Suprapubic skin (tissue), 4 donors: ENCODE data around the gene LAMC3. TPM values are rescaled to one million over a fixed set of nuclear protein-coding genes. Genes with fewer than 3 reads are reported as not detected.

Source experiments
- DNase-seq, 2 donors: peaks; one replicate each; pipeline ENCODE4 v3.0.0-alpha.2; 2019; ENCODE audit warnings: low spot score in 2 of 2
- H3K27ac ChIP-seq: fragments of 200-600 bp; sonication (generic); one replicate; pipeline ENCODE4 v1.5.1; 2019
- H3K27me3 ChIP-seq: fragments of 200-600 bp; sonication (generic); one replicate; pipeline ENCODE4 v1.5.1; 2019
- H3K36me3 ChIP-seq: fragments of 200-600 bp; sonication (generic); one replicate; pipeline ENCODE4 v1.5.1; 2019
- H3K4me1 ChIP-seq: fragments of 200-600 bp; sonication (generic); one replicate; pipeline ENCODE4 v1.5.1; 2019
- H3K4me3 ChIP-seq: fragments of 200-600 bp; sonication (generic); one replicate; pipeline ENCODE4 v1.5.1; 2019; ENCODE audit warnings: mild to moderate bottlenecking
- H3K9me3 ChIP-seq: fragments of 200-600 bp; sonication (generic); one replicate; pipeline ENCODE4 v1.5.1; 2019
- EP300 ChIP-seq: sonication (generic); formaldehyde crosslinking; IDR thresholded peaks from one replicate; pipeline ENCODE4 v1.6.1; 2017; ENCODE audit warnings: antibody characterized with exemption
- POLR2A ChIP-seq, 2 donors: fragments of 450-650 bp; IDR thresholded peaks; one replicate each; pipeline ENCODE4 v1.6.1; 2017; ENCODE audit warnings: antibody characterized with exemption in 2 of 2, mild to moderate bottlenecking in 2 of 2, moderate library complexity in 2 of 2
- POLR2AphosphoS5 ChIP-seq, 3 donors: sonication (generic); formaldehyde crosslinking; IDR thresholded peaks; one replicate each; pipeline ENCODE4 v1.6.1; 2017; ENCODE audit warnings: antibody characterized with exemption in 3 of 3
- WGBS: methylation state at CpG from one replicate; pipeline ENCODE4 v1.1.5; 2018; 5-methylcytosine and 5-hydroxymethylcytosine counted together
- total RNA-seq, 4 donors: library from RNA; depleted of rRNA; stranded (reverse); fragments of >200 nt; gene quantifications; one replicate each; pipeline ENCODE4 v1.1.0, GENCODE V29; 2016
- TF ChIP-seq, protein P1 (sequence below), 2 donors: fragments of 200-600 bp in 1 of 2; fragments of 450-650 bp in 1 of 2; sonication (generic) in 1 of 2; IDR thresholded peaks; one replicate each; pipeline ENCODE4 v1.5.1; 2016 to 2019; ENCODE audit warnings: antibody characterized with exemption in 2 of 2, mild to moderate bottlenecking in 1 of 2, moderate library complexity in 1 of 2

LAMC3 gene
- total RNA-seq, 4 donors from 2014 or later, result 4.0 to 16.9 (median 5.2) TPM

DNA sequence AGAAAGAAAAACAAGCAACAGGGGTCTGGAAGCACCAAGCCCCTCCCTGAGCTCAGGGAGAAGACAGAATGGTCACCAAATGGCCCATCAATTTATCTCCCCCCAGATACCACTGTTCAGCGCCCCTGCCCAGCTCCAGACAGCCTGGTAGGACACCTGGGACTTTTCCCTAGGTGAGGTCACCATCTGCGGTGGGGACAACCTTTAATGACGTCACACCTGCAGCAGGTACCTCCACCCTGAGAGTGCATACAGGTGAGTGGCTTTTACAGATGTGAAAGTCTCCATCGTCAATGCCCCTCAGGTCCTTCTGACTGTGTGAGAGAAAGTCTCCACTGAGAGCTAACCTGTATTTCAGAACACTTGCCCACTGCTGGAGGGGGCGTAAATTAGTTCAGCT lies 34.3 kb upstream of the LAMC3 start:
- Histone ChIP-seq H3K4me3 (no peak overlapping the region), H3K27ac (no peak overlapping the region), H3K36me3 (no peaks in the 10 kb centered on the region), H3K4me1 (no peaks in the 10 kb centered on the region), H3K9me3 (no peaks in the 10 kb centered on the region), H3K27me3 (peaks cover 43% of the 10 kb centered on the region)
- TF ChIP-seq POLR2A (IDR thresholded peaks at IDR 0.05) (no peak), POLR2AphosphoS5 (IDR thresholded peaks at IDR 0.05) (no peak), EP300 (no peak)
- TF ChIP-seq, protein P1, sequence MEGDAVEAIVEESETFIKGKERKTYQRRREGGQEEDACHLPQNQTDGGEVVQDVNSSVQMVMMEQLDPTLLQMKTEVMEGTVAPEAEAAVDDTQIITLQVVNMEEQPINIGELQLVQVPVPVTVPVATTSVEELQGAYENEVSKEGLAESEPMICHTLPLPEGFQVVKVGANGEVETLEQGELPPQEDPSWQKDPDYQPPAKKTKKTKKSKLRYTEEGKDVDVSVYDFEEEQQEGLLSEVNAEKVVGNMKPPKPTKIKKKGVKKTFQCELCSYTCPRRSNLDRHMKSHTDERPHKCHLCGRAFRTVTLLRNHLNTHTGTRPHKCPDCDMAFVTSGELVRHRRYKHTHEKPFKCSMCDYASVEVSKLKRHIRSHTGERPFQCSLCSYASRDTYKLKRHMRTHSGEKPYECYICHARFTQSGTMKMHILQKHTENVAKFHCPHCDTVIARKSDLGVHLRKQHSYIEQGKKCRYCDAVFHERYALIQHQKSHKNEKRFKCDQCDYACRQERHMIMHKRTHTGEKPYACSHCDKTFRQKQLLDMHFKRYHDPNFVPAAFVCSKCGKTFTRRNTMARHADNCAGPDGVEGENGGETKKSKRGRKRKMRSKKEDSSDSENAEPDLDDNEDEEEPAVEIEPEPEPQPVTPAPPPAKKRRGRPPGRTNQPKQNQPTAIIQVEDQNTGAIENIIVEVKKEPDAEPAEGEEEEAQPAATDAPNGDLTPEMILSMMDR (IDR thresholded peaks at IDR 0.05), result no peak
- 84% methylated on average over 5 of the region's 5 CpGs for WGBS
- DNase-seq, result no peak

DNA sequence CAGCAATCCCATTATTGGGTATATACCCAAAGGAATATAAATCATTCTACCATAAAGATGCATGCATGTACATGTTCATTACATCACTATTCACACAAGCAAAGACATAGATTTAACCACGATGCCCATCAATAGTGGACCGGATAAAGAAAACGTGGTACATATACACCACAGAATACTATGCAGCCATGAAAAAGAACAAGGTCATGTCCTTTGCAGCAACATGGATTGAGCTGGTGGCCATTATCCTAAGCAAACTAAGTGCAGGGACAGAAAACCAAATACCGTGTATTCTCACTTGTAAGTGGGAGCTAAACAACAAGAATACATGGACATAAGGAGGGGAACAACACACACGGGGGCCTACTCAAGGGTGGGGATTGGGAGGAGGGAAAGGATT lies 33.8 kb upstream of the LAMC3 start:
- H3K4me3 ChIP-seq, result no peak overlapping the region
- H3K36me3 ChIP-seq, result no peaks in the 10 kb centered on the region
- no peaks in the 10 kb centered on the region for H3K9me3 ChIP-seq
- no peak for TF ChIP-seq EP300
- no peak for TF ChIP-seq POLR2AphosphoS5 (IDR thresholded peaks at IDR 0.05)
- TF ChIP-seq, protein P1 (IDR thresholded peaks at IDR 0.05), result no peak
- no peak for TF ChIP-seq POLR2A (IDR thresholded peaks at IDR 0.05)
- no peak for DNase-seq
- WGBS, result 91% methylated on average over 5 of the region's 5 CpGs
- H3K27me3 ChIP-seq, result peaks cover 43% of the 10 kb centered on the region
- no peaks in the 10 kb centered on the region for H3K4me1 ChIP-seq
- H3K27ac ChIP-seq, result no peak overlapping the region

DNA sequence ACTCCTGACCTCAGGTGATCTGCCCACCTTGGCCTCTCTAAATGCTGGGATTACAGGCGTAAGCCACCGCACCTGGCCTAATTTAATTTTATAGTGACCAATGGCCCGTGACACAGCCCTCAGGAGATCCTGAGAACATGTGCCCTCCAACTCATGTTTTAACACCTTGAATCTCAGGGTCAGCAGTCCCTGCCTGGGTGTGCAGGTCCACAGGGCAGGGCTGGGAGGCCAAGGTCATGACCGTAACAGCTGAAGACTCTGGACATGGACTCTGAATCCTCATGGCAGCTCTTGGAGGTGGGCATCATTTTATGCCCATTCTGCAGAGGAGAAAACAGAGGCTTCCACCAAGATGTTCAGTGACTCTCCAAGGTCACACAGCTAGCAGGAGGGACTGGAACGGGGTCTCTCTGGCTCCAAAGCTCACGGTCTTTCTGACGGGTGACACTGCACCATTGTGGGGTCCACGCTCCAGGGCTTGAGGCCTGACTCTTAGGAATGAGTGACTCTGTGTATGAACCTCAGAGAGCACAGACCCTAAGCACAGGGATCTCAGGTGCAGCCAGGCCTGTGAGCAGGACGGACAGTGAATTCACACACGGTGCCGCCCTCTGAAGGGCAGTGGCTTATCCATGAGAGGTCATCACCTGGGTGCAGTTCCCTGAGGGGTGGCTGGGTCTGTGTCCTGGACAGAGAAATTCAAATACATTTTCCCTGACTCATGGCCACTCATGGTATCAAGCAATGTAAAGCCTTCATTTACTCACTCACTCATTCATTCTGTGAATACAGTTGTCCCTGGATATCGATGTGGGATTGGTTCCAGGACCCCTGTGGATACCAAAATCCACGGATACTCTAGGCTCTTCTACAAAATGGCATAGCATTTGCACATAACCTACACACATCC lies 32.8 kb upstream of the LAMC3 start:
- WGBS, result 85% methylated on average over 12 of the region's 13 CpGs
- H3K27me3 ChIP-seq, result peaks cover 46% of the 10 kb centered on the region
- H3K4me3 ChIP-seq, result no peak overlapping the region
- no peak overlapping the region for H3K27ac ChIP-seq
- no peaks in the 10 kb centered on the region for H3K4me1 ChIP-seq
- no peaks in the 10 kb centered on the region for H3K36me3 ChIP-seq
- DNase-seq, result no peak
- TF ChIP-seq, protein P1 (IDR thresholded peaks at IDR 0.05), result no peak
- TF ChIP-seq POLR2AphosphoS5 (IDR thresholded peaks at IDR 0.05) (no peak), POLR2A (IDR thresholded peaks at IDR 0.05) (no peak), EP300 (no peak)
- no peaks in the 10 kb centered on the region for H3K9me3 ChIP-seq

DNA sequence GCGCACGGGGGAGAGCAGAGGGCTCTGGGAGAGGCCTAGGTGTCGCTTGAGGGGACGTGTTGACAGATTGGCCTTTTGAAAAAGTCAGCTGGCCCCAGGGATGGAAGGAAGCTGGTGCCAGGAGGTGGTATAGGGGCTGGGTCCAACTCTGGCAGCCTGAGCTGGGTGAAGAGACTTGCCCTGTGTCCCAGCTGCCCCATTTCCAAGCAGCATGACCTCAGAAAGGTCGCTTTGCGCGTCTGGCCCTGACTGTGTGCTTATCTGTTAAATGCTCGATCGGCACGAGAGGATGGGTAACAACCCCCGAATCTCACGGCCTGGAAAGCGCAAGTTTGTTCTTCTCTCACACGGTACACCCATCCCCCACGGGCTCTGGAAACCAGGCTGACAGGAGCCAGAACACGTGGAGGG lies 31.2 kb upstream of the LAMC3 start:
- Histone ChIP-seq H3K27ac (no peak overlapping the region), H3K4me3 (no peak overlapping the region), H3K36me3 (no peaks in the 10 kb centered on the region), H3K27me3 (peaks cover 32% of the 10 kb centered on the region), H3K4me1 (no peaks in the 10 kb centered on the region), H3K9me3 (no peaks in the 10 kb centered on the region)
- WGBS, result 79% methylated on average over 16 of the region's 16 CpGs
- TF ChIP-seq POLR2A (IDR thresholded peaks at IDR 0.05), result no peak
- TF ChIP-seq, protein P1 (IDR thresholded peaks at IDR 0.05), result no peak
- TF ChIP-seq POLR2AphosphoS5 (IDR thresholded peaks at IDR 0.05), result no peak
- TF ChIP-seq EP300, result no peak
- no peak for DNase-seq

DNA sequence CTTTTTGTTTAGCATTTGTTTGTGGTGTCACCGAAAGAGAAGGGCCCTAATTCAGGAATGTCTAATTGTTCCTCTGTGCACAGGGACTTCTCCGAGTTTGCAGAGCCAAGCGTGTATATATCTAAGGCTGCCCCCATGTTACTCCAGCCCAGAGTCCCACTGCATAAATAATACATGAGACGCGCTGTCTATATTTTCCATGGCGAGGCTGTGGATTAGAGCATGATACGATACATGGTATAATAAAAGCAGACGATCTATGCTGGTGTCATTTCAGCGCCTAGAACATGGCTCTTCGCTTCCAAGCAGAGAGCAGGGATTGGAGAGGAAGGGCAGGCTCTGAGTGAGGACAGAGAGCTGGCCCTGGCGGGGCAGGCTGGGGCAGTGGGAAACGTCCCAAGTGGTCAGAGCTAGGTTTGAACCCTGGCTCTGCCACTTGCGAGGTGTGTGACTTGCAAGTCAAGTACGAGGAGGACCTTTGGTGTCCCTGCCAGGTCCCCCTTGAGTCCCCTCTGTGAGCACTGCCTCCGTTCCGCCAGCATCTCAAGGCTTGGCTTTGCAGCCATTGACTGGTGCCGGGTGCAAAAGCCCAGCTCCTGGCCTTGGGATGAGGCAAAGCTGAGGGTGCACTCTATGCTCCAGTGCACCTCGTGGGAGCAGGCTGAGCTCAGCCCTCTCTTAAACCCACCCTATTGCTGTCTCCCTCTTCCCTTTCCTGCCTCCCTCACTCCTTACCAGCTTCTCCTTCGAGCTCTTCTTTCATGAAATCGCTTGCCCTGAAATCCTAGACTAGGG lies 29.2 kb upstream of the LAMC3 start:
- Histone ChIP-seq H3K36me3 (no peaks in the 10 kb centered on the region), H3K27ac (no peak overlapping the region), H3K27me3 (peaks cover 15% of the 10 kb centered on the region), H3K4me3 (no peak overlapping the region), H3K9me3 (no peaks in the 10 kb centered on the region), H3K4me1 (no peaks in the 10 kb centered on the region)
- TF ChIP-seq POLR2A (IDR thresholded peaks at IDR 0.05) (no peak), EP300 (no peak), POLR2AphosphoS5 (IDR thresholded peaks at IDR 0.05) (no peak)
- TF ChIP-seq, protein P1 (IDR thresholded peaks at IDR 0.05), result no peak
- DNase-seq, result no peak
- WGBS, result 79% methylated on average over 15 of the region's 20 CpGs
